Measurements from ENCODE around the gene NT5M. TPM values are rescaled to one million over a fixed set of nuclear protein-coding genes. Genes with fewer than 3 reads are reported as not detected.
A peak's percentile ranks its signal among the peaks of the same experiment; 100 is the strongest.
"Not testable (repeated sequence)": the region's sequence is repeated elsewhere in the genome, so short reads cannot be mapped to it uniquely, and the experiment has no call there.

Gene NT5M
- total RNA-seq, 2 experiments from 2014 or later, result 4.3 to 5.4 TPM

- no peaks in the 10 kb centered on the region for H3K27me3 Mint-ChIP-seq
- CTCF ChIA-PET, result interaction anchor here (1.2 to 4.5 kb wide), 2 partner anchors 9 to 12 kb away, joined by 3 to 21 read pairs; no protein-coding TSS in a partner anchor
- no peaks in the 10 kb centered on the region for H3K9me3 Mint-ChIP-seq (ENCODE audit: low read depth)
- H3K4me3 Mint-ChIP-seq, result peak overlapping the region; percentile 92
- H3K27ac Mint-ChIP-seq, result peak overlapping the region; percentile 78
- intact Hi-C loops (cut with DNase I, micrococcal nuclease), result no loop called here
- DNase-seq (no peak), ATAC-seq (no peak)
- H3K4me1 Mint-ChIP-seq, result peaks cover 41% of the 10 kb centered on the region
- peaks cover 17% of the 10 kb centered on the region for H3K36me3 Mint-ChIP-seq (ENCODE audit: low read depth)
- POLR2A ChIA-PET, result interaction anchor here (0.6 kb wide), 1 partner anchor 14 kb away, joined by 3 read pairs; no protein-coding TSS in a partner anchor
Observed at GRCh38 chr17:17279316-17279715, 23.9 kb upstream of the NT5M start.

GRCh38 chr17:17280613-17281549 lies 22.3 kb upstream of the NT5M start, which contains the start of gene COPS3:
Gene COPS3 (minus strand): TSS chr17:17281246. CDS start chr17:17281186, 60 bp downstream.
- Mint-ChIP-seq H3K9me3 (ENCODE audit: low read depth) (no peaks in the 10 kb centered on the region), H3K27ac (peak within 1 kb of the TSS; percentile 95), H3K4me3 (peak within 1 kb of the TSS; percentile 92), H3K36me3 (ENCODE audit: low read depth) (peaks cover 11% of the 10 kb centered on the region), H3K4me1 (peaks cover 41% of the 10 kb centered on the region), H3K27me3 (no peaks in the 10 kb centered on the region)
- CTCF ChIA-PET, result interaction anchor here (0.6 to 4.5 kb wide), 3 partner anchors 11 to 22 kb away, joined by 3 to 21 read pairs (median 3); no protein-coding TSS in a partner anchor
- peak; percentile 99 for DNase-seq
- intact Hi-C loops (cut with DNase I, micrococcal nuclease), result loop anchor here (1.0 to 5.0 kb wide), 15 partner anchors 22 to 902 kb away; partner anchors contain the start of genes FLCN (in 2 of the 2), PLD6 (in 2 of the 2), ALKBH5 (in 1 of the 2) and MPRIP (in 1 of the 2)
- peak; percentile 94 for ATAC-seq
- POLR2A ChIA-PET, result interaction anchor here (0.6 to 1.7 kb wide), 8 partner anchors 19 to 449 kb away, joined by 3 to 7 read pairs (median 4); partner anchors contain the start of gene FLCN

GRCh38 chr17:17285951-17286350 lies 17.2 kb upstream of the NT5M start:
- ATAC-seq, result no peak
- Mint-ChIP-seq H3K27me3 (no peaks in the 10 kb centered on the region), H3K27ac (no peak overlapping the region), H3K4me1 (peaks cover 8% of the 10 kb centered on the region), H3K4me3 (no peak overlapping the region), H3K36me3 (ENCODE audit: low read depth) (no peaks in the 10 kb centered on the region), H3K9me3 (ENCODE audit: low read depth) (no peaks in the 10 kb centered on the region)
- DNase-seq, result no peak
- intact Hi-C loops (cut with DNase I, micrococcal nuclease), result no loop called here
- POLR2A ChIA-PET, result no interaction called here
- CTCF ChIA-PET, result no interaction called here

GRCh38 chr17:17289086-17289485 lies 14.1 kb upstream of the NT5M start:
- intact Hi-C loops (cut with DNase I, micrococcal nuclease), result no loop called here
- DNase-seq (no peak), ATAC-seq (no peak)
- no peaks in the 10 kb centered on the region for H3K4me1 Mint-ChIP-seq
- no peaks in the 10 kb centered on the region for H3K36me3 Mint-ChIP-seq (ENCODE audit: low read depth)
- POLR2A ChIA-PET, result no interaction called here
- H3K27me3 Mint-ChIP-seq, result no peaks in the 10 kb centered on the region
- CTCF ChIA-PET, result interaction anchor here (0.6 kb wide), 1 partner anchor 203 kb away, joined by 5 read pairs; no protein-coding TSS in a partner anchor
- no peaks in the 10 kb centered on the region for H3K9me3 Mint-ChIP-seq (ENCODE audit: low read depth)
- H3K4me3 Mint-ChIP-seq, result no peak overlapping the region
- no peak overlapping the region for H3K27ac Mint-ChIP-seq

GRCh38 chr17:17289701-17290100 lies 13.5 kb upstream of the NT5M start:
- DNase-seq, result no peak
- H3K27me3 Mint-ChIP-seq, result no peaks in the 10 kb centered on the region
- CTCF ChIA-PET, result interaction anchor here (0.6 kb wide), 1 partner anchor 924 kb away, joined by 3 read pairs; no protein-coding TSS in a partner anchor

GRCh38 chr17:17295141-17295540 lies 8.0 kb upstream of the NT5M start:
- H3K27ac Mint-ChIP-seq, result no peak overlapping the region
- H3K27me3 Mint-ChIP-seq, result peaks cover 2% of the 10 kb centered on the region
- CTCF ChIA-PET, result no interaction called here
- H3K4me3 Mint-ChIP-seq, result no peak overlapping the region
- H3K9me3 Mint-ChIP-seq (ENCODE audit: low read depth), result no peaks in the 10 kb centered on the region
- POLR2A ChIA-PET, result interaction anchor here (0.6 kb wide), 1 partner anchor 1611 kb away, joined by 3 read pairs; no protein-coding TSS in a partner anchor
- no peaks in the 10 kb centered on the region for H3K36me3 Mint-ChIP-seq (ENCODE audit: low read depth)
- peaks cover 20% of the 10 kb centered on the region for H3K4me1 Mint-ChIP-seq
- no peak for DNase-seq
- intact Hi-C loops (cut with DNase I, micrococcal nuclease), result no loop called here
- no peak for ATAC-seq

More at GRCh38 chr17:17289701-17290100, 13.5 kb upstream of the NT5M start:
- no peak for ATAC-seq
- POLR2A ChIA-PET, result no interaction called here
- Mint-ChIP-seq H3K4me3 (no peak overlapping the region), H3K36me3 (ENCODE audit: low read depth) (no peaks in the 10 kb centered on the region), H3K4me1 (no peaks in the 10 kb centered on the region), H3K27ac (no peak overlapping the region), H3K9me3 (ENCODE audit: low read depth) (no peaks in the 10 kb centered on the region)
- intact Hi-C loops (cut with DNase I, micrococcal nuclease), result no loop called here

- ATAC-seq (no peak), DNase-seq (no peak)
- CTCF ChIA-PET, result interaction anchor here (0.8 to 1.1 kb wide), 2 partner anchors 16 to 28 kb away, joined by 3 to 4 read pairs; partner anchors contain the start of gene COPS3
- Mint-ChIP-seq H3K4me1 (peaks cover 22% of the 10 kb centered on the region), H3K27ac (no peak overlapping the region), H3K36me3 (ENCODE audit: low read depth) (no peaks in the 10 kb centered on the region), H3K9me3 (ENCODE audit: low read depth) (no peaks in the 10 kb centered on the region), H3K4me3 (no peak overlapping the region), H3K27me3 (peaks cover 2% of the 10 kb centered on the region)
- intact Hi-C loops (cut with DNase I, micrococcal nuclease), result no loop called here
- POLR2A ChIA-PET, result no interaction called here
Observed at GRCh38 chr17:17297217-17297616, 6.0 kb upstream of the NT5M start.

GRCh38 chr17:17298108-17298507 lies 5.1 kb upstream of the NT5M start:
- H3K27ac Mint-ChIP-seq, result no peak overlapping the region
- peaks cover 2% of the 10 kb centered on the region for H3K27me3 Mint-ChIP-seq
- ChIA-PET POLR2A (no interaction called here), CTCF (interaction anchor here (0.8 kb wide), 1 partner anchor 17 kb away, joined by 3 read pairs; the partner anchor contains the start of gene COPS3)
- peak; percentile 55 for ATAC-seq
- no peaks in the 10 kb centered on the region for H3K9me3 Mint-ChIP-seq (ENCODE audit: low read depth)
- H3K36me3 Mint-ChIP-seq (ENCODE audit: low read depth), result no peaks in the 10 kb centered on the region
- no peak for DNase-seq
- intact Hi-C loops (cut with DNase I, micrococcal nuclease), result no loop called here
- H3K4me1 Mint-ChIP-seq, result peaks cover 26% of the 10 kb centered on the region
- H3K4me3 Mint-ChIP-seq, result no peak overlapping the region

- H3K36me3 Mint-ChIP-seq (ENCODE audit: low read depth), result peaks cover 2% of the 10 kb centered on the region
- peaks cover 42% of the 10 kb centered on the region for H3K4me1 Mint-ChIP-seq
- peak overlapping the region; percentile 28 for H3K4me3 Mint-ChIP-seq
- ChIA-PET CTCF (interaction anchor here (1.1 kb wide), 1 partner anchor 31 kb away, joined by 4 read pairs; no protein-coding TSS in a partner anchor), POLR2A (interaction anchor here (0.6 to 1.1 kb wide), 2 partner anchors 20 to 21 kb away, joined by 4 to 7 read pairs; partner anchors contain the start of gene COPS3)
- intact Hi-C loops (cut with DNase I, micrococcal nuclease), result loop anchor here (5.0 to 10.0 kb wide), 3 partner anchors 34 to 919 kb away; partner anchors contain the start of gene UBB (in 1 of the 2)
- peaks cover 2% of the 10 kb centered on the region for H3K27me3 Mint-ChIP-seq
- H3K9me3 Mint-ChIP-seq (ENCODE audit: low read depth), result no peaks in the 10 kb centered on the region
- no peak overlapping the region for H3K27ac Mint-ChIP-seq
- ATAC-seq (peak; percentile 53), DNase-seq (peak; percentile 78)
Observed at GRCh38 chr17:17300624-17301568, 2.3 kb upstream of the NT5M start.

GRCh38 chr17:17301659-17302058 lies 1.5 kb upstream of the NT5M start:
- ChIA-PET POLR2A (interaction anchor here (1.1 kb wide), 1 partner anchor 21 kb away, joined by 7 read pairs; the partner anchor contains the start of gene COPS3), CTCF (interaction anchor here (0.7 to 1.1 kb wide), 2 partner anchors 11 to 32 kb away, joined by 4 read pairs; no protein-coding TSS in a partner anchor)
- not testable (repeated sequence) for H3K27me3 Mint-ChIP-seq; H3K27ac Mint-ChIP-seq; H3K9me3 Mint-ChIP-seq (ENCODE audit: low read depth); H3K4me3 Mint-ChIP-seq; ATAC-seq; H3K36me3 Mint-ChIP-seq (ENCODE audit: low read depth); DNase-seq
- peaks cover 39% of the 10 kb centered on the region for H3K4me1 Mint-ChIP-seq
- intact Hi-C loops (cut with DNase I, micrococcal nuclease), result loop anchor here (5.0 to 10.0 kb wide), 3 partner anchors 34 to 919 kb away; partner anchors contain the start of gene UBB (in 1 of the 2)
